Measurements from ENCODE around the gene ZBTB33.

GRCh38 chrX:120260369-120260768 is 9.8 kb downstream of the ZBTB33 start:
- no peak for TF ChIP-seq EP300 (IDR thresholded peaks at IDR 0.05)
- TF ChIP-seq EHF (CRISPR knock-in tag; IDR thresholded peaks at IDR 0.05): no peak
- no peak for TF ChIP-seq HDAC2 (IDR thresholded peaks at IDR 0.05)
- TF ChIP-seq NFE2L2 (conservative IDR thresholded peaks at IDR 0.05; ENCODE audit: low read length): no peak
- no peak for TF ChIP-seq CTCF (IDR thresholded peaks at IDR 0.05)
- TF ChIP-seq ATOH8 (CRISPR knock-in tag; IDR thresholded peaks at IDR 0.05; ENCODE audit: low read depth): no peak

All from A549 (cell line).